Adrenal gland (tissue), 5 donors: ENCODE data around the gene TSPAN18.

Source experiments
- CTCF ChIP-seq, 6 experiments: fragments of 450-650 bp in 4 of 6; fragments of 200-600 bp in 2 of 6; sonication (generic) in 1 of 6; IDR thresholded peaks; 1 replicate in 5 of 6; 2 replicates in 1 of 6; pipeline versions ENCODE4 v1.5.1 to v1.8.0; 2016 to 2021; ENCODE audit warnings: antibody characterized with exemption in 6 of 6, mild to moderate bottlenecking in 2 of 6, moderate library complexity in 1 of 6
- POLR2A ChIP-seq, 2 donors: fragments of 450-650 bp; IDR thresholded peaks; one replicate each; pipeline ENCODE4 v1.6.1; 2017; ENCODE audit warnings: antibody characterized with exemption in 2 of 2, mild to moderate bottlenecking in 2 of 2, moderate library complexity in 1 of 2
- donor health status: DM: no; HTN: no; CAD: no.

DNA sequence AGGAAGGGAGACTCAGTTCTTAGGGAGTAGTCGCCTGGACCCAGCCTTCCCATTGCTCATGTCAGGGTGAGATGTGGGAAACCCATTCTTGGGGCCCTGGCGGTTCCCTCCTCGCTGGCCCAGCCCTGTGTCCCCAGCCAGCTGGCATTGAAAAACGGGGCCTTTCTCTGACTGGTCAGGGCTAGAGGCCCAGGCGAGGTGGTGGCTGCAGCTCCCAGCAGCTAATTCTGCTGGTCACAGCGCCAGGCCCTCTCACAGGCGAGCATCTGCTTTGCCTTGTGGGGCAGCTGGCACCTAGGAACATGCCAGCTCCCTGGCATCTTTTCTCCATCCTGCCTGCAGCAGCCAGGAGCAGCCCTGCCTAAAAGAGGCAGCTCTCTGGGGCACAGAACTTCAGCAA is 20.1 kb downstream of the TSPAN18 start:
- TF ChIP-seq CTCF (IDR thresholded peaks at IDR 0.05) (no peak), POLR2A (IDR thresholded peaks at IDR 0.05) (no peak)
